ENCODE data around the gene FOXP1. TPM values are rescaled to one million over a fixed set of nuclear protein-coding genes. Genes with fewer than 3 reads are reported as not detected.

The FOXP1 gene
- total and polyA plus RNA-seq, 3 donors from 2014 or later: 37.8 to 105 (median 75.9) TPM

GRCh38 chr3:70947579-70947978, 635.9 kb downstream of the FOXP1 start:
- intact Hi-C loops (cut with DNase I; ENCODE audit: low total_unique reads): no loop called here

GRCh38 chr3:70943886-70944285, 639.6 kb downstream of the FOXP1 start:
- no peaks in the 10 kb centered on the region for H3K27me3 ChIP-seq
- H3K4me1 ChIP-seq: no peaks in the 10 kb centered on the region
- no peak overlapping the region for H3K27ac ChIP-seq
- intact Hi-C loops (cut with DNase I; ENCODE audit: low total_unique reads): no loop called here
- 83% methylated on average over 3 of the region's 3 CpGs for WGBS, 2 donors
- no peak for TF ChIP-seq POLR2A (IDR thresholded peaks at IDR 0.05)
- no peak overlapping the region for H3K4me3 ChIP-seq
- no peak for DNase-seq
- H3K36me3 ChIP-seq (ENCODE audit: low read depth, missing control alignments): no peaks in the 10 kb centered on the region
- H3K9me3 ChIP-seq: no peaks in the 10 kb centered on the region

More at GRCh38 chr3:70947579-70947978, 635.9 kb downstream of the FOXP1 start:
- TF ChIP-seq POLR2A (IDR thresholded peaks at IDR 0.05) (no peak), CTCF (IDR thresholded peaks at IDR 0.05) (no peak)
- Histone ChIP-seq H3K4me3 (no peak overlapping the region), H3K9me3 (no peaks in the 10 kb centered on the region), H3K27me3 (no peaks in the 10 kb centered on the region), H3K36me3 (ENCODE audit: low read depth, missing control alignments) (no peaks in the 10 kb centered on the region), H3K27ac (no peak overlapping the region), H3K4me1 (no peaks in the 10 kb centered on the region)
- WGBS, 2 donors: 89 to 93% methylated on average over 1 of the region's 1 CpG
- DNase-seq: no peak

- TF ChIP-seq POLR2A (IDR thresholded peaks at IDR 0.05) (no peak), CTCF (IDR thresholded peaks at IDR 0.05) (no peak)
- Histone ChIP-seq H3K36me3 (ENCODE audit: low read depth, missing control alignments) (no peaks in the 10 kb centered on the region), H3K9me3 (no peaks in the 10 kb centered on the region), H3K27me3 (no peaks in the 10 kb centered on the region), H3K4me3 (no peak overlapping the region), H3K4me1 (no peaks in the 10 kb centered on the region), H3K27ac (no peak overlapping the region)
- WGBS, 2 donors: 89 to 93% methylated on average over 7 of the region's 7 CpGs
- intact Hi-C loops (cut with DNase I; ENCODE audit: low total_unique reads): no loop called here
- DNase-seq: no peak
These were observed 650.3 kb downstream of the FOXP1 start for GRCh38 chr3:70933105-70933810.

GRCh38 chr3:70930066-70930465, 653.5 kb downstream of the FOXP1 start:
- no peak for DNase-seq
- intact Hi-C loops (cut with DNase I; ENCODE audit: low total_unique reads): no loop called here
- Histone ChIP-seq H3K27me3 (no peaks in the 10 kb centered on the region), H3K9me3 (no peaks in the 10 kb centered on the region), H3K36me3 (ENCODE audit: low read depth, missing control alignments) (no peaks in the 10 kb centered on the region), H3K4me3 (no peak overlapping the region), H3K27ac (no peak overlapping the region), H3K4me1 (no peaks in the 10 kb centered on the region)
- TF ChIP-seq POLR2A (IDR thresholded peaks at IDR 0.05) (no peak), CTCF (IDR thresholded peaks at IDR 0.05) (no peak)
- WGBS, 2 donors: 86 to 89% methylated on average over 4 of the region's 4 CpGs

- Histone ChIP-seq H3K27ac (no peak overlapping the region), H3K4me1 (no peaks in the 10 kb centered on the region), H3K9me3 (no peaks in the 10 kb centered on the region), H3K36me3 (ENCODE audit: low read depth, missing control alignments) (no peaks in the 10 kb centered on the region), H3K27me3 (no peaks in the 10 kb centered on the region), H3K4me3 (no peak overlapping the region)
- intact Hi-C loops (cut with DNase I; ENCODE audit: low total_unique reads): no loop called here
- TF ChIP-seq POLR2A (IDR thresholded peaks at IDR 0.05) (no peak), CTCF (IDR thresholded peaks at IDR 0.05) (no peak)
- 79 to 91% methylated on average over 4 of the region's 4 CpGs for WGBS, 2 donors
- no peak for DNase-seq
These were observed 656.3 kb downstream of the FOXP1 start for GRCh38 chr3:70927239-70927638.
